NK-92 (cell line): ENCODE measurements around the gene C6orf120.

Experiments used
- DNase-seq: peaks from one replicate; lab custom pipeline; 2025; ENCODE audit not compliant: unreplicated experiment; lab: John Stamatoyannopoulos, UW

The C6orf120 gene

GRCh38 chr6:169701954-169702839, at the start of gene C6orf120, which contains the start of gene WDR27:
C6orf120 (plus strand) TSS chr6:169702126; CDS start chr6:169702460, 334 bp downstream.
WDR27 (minus strand) TSS chr6:169702029; CDS start chr6:169689005, 13,024 bp downstream.
- peak; percentile 71 for DNase-seq

GRCh38 chr6:169652896-169653295, 49.0 kb upstream of the C6orf120 start:
- no peak for DNase-seq

GRCh38 chr6:169653691-169654090, 48.2 kb upstream of the C6orf120 start:
- no peak for DNase-seq

GRCh38 chr6:169654598-169655391, 47.1 kb upstream of the C6orf120 start:
- no peak for DNase-seq

- DNase-seq = no peak
These were observed 45.2 kb upstream of the C6orf120 start for GRCh38 chr6:169656546-169657283.

- no peak for DNase-seq
These were observed 44.7 kb upstream of the C6orf120 start for GRCh38 chr6:169657284-169657610.

GRCh38 chr6:169659820-169660610, 41.9 kb upstream of the C6orf120 start:
- DNase-seq = no peak

GRCh38 chr6:169660751-169661390, 41.1 kb upstream of the C6orf120 start:
- DNase-seq = no peak

- DNase-seq = no peak
These were observed 40.6 kb upstream of the C6orf120 start for GRCh38 chr6:169661391-169661756.

- DNase-seq = no peak
These were observed 38.5 kb upstream of the C6orf120 start for GRCh38 chr6:169663468-169663867.

- no peak for DNase-seq
These were observed 37.7 kb upstream of the C6orf120 start for GRCh38 chr6:169664227-169664626.

GRCh38 chr6:169665289-169665688, 36.6 kb upstream of the C6orf120 start:
- no peak for DNase-seq

- DNase-seq = no peak
These were observed 35.5 kb upstream of the C6orf120 start for GRCh38 chr6:169666441-169666840.

- DNase-seq = no peak
These were observed 34.2 kb upstream of the C6orf120 start for GRCh38 chr6:169667716-169668115.

- no peak for DNase-seq
These were observed 33.6 kb upstream of the C6orf120 start for GRCh38 chr6:169668203-169668847.

GRCh38 chr6:169669147-169669546, 32.8 kb upstream of the C6orf120 start:
- no peak for DNase-seq

- DNase-seq = no peak
These were observed 32.0 kb upstream of the C6orf120 start for GRCh38 chr6:169669889-169670288.

- DNase-seq = no peak
These were observed 30.4 kb upstream of the C6orf120 start for GRCh38 chr6:169671563-169671962.

GRCh38 chr6:169675011-169675410, 26.9 kb upstream of the C6orf120 start:
- no peak for DNase-seq

GRCh38 chr6:169677096-169677495, 24.8 kb upstream of the C6orf120 start:
- DNase-seq = no peak
